GM21825 (cell line): ENCODE measurements around the gene TMEM234.
A peak's percentile ranks its signal among the peaks of the same experiment; 100 is the strongest.
"Not testable (repeated sequence)": the region's sequence is repeated elsewhere in the genome, so short reads cannot be mapped to it uniquely, and the experiment has no call there.

Experiments
- ATAC-seq: cut with Tn5 transposase; IDR thresholded peaks from one replicate; pipeline ENCODE4 v1.9.1; 2021; ENCODE audit warnings: mild to moderate bottlenecking, moderate library complexity; ENCODE audit not compliant: unreplicated experiment

TMEM234 gene

DNA sequence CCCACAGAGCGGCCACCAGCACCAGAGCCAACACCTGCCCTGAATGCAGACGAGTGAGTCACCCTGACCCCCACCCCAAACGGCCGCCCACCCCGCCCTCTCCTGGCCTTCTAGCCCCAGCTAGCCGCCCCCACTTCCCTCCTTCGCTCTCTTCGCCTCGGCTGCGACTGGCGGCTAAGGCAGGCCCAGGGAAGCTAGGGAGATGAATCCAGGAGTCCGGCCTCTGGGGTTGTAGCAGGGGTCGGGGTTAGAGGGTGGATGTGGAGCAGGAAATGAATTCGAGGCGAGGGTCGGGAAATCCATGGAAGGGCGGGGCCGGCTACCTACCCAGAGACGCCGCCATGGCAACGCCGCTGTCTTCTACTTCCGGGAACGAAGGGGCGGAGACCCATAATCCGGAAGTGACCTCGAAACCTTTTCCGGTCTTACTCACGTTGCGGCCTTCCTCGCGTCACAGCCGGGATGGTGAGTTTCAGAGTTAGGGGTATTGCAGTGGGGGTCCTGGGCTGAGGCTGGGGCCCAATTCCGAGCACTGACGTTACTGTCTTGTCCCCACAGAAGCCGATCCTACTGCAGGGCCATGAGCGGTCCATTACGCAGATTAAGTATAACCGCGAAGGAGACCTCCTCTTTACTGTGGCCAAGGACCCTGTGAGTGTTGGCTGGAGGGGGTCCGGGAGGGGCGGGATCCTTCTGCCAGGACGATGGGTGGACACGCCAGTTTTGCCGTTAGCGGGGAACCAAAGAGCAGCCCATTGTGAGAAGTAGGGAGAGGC lies at the start of gene TMEM234, which contains the start of gene EIF3I:
Gene TMEM234 (minus strand): TSS at position 374 of the 776 bp plus-strand sequence. CDS start 31 bp downstream, at position 343.
Gene EIF3I (plus strand): TSS at position 428 of the 776 bp plus-strand sequence. CDS start 35 bp downstream, at position 463.
- ATAC-seq: peak; percentile 88

DNA sequence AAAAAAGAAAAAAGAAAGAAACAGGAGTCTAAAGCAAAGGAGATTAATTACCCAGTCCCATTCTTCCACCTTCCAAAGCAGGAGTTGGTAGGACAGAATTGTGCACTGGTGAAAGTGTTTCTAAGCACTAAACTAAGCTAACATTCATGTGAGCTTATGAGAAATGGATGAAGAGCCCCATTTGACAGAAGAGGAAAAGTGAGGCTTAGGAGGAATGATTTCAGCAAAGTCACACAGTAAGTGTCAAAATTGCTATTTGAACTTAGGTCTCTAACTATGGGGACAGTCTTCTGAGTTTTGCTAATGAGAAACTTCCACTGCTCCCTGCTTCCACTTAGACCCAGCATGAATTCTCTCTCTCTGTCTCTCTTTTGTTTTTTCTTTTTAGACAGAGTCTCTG lies 47.6 kb upstream of the TMEM234 start:
- no peak for ATAC-seq

DNA sequence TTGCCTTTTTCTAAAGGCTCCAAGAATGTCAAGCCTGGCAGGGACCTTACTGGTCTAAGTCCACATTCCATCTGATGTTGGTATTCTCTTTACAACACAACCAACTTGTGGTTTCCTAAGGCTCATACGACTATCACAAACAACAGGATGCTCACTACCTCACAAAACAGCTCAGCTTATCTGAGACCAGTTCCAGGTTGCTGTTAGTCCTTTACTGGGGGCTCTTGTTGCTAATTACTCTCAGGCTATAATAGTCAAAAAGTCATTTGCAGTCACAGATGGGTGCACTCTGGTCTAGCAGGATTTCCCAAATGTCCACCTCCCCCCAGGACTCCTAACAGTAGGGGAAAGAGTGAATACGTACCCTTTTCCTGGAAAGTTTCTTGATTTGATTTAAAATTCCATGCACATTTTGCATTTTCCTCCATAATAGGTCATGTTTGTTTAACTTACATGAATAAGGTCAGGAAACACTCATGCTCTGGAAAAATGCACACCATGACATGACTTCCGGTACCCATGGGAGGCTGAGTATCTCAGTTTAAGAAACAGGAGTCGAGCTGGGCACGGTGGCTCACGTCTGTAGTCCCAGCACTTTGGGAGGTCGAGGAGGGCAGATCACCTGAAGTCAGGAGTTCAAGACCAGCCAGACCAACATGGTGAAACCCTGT lies 44.9 kb upstream of the TMEM234 start:
- no peak for ATAC-seq

DNA sequence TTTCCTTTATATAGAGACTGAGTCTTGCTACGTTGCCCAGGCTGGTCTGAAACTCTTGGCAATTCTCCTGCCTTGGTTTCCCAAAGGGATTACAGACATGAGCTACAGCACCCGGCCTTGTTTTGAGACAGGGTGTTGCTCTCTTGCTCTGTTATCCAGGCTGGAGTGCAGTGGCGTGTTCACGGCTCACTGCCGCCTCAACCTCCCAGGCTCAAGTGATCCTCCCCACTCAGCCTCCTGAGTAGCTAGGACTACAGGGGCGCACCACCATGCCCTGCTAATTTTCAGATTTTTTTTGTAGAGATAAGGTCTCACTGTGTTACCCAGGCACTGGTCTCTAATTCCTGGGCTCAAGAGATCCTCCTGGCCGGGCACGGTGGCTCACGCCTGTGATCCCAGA lies 43.7 kb upstream of the TMEM234 start:
- ATAC-seq: no peak

DNA sequence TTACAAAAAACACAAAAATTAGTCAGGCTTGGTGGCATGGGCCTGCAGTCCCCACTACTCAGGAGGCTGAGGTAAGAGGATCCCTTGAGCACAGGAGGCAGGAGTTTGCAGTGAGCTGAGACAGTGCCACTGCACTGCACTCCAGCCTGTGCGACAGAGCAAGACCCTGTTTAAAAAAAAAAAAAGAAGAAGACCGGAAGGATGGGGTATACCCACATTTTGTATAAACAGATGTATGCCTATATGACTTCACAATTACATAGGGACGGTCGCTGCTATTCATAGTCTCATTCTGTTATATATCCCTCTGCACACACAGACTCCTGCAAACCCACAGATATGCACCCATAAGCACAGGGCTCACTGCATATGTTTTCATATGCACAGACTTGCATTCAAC lies 41.6 kb upstream of the TMEM234 start:
- ATAC-seq: no peak

DNA sequence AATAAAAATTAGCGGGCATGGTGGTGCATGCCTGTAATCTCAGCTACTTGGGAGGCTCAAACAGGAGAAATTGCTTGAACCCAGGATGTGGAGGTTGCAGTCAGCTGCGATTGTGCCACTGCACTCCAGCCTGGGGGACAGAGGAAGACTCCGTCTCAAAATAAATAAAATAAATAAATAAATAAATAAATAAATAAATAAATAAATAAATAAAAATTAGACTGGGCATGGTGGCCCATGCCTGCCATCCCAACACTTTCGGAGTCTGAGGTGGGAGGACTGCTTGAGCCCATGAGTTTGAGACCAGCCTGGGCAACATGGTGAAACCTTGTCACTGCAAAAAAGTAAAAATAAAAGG lies 41.1 kb upstream of the TMEM234 start:
- not testable (repeated sequence) for ATAC-seq

DNA sequence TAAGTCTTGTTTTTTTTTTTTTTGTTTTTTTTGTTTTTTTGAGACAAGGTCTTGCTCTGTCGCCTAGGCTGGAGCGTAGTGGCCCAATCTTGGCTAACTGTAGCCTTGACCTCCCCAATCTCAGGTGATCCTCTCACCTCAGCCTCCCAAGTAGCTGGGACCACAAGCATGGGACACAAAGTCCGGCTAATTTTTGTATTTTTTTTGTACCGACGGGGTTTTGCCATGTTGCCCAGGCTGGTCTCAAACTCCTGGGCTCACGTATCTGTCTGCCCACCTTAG lies 35.0 kb upstream of the TMEM234 start:
- ATAC-seq: no peak

DNA sequence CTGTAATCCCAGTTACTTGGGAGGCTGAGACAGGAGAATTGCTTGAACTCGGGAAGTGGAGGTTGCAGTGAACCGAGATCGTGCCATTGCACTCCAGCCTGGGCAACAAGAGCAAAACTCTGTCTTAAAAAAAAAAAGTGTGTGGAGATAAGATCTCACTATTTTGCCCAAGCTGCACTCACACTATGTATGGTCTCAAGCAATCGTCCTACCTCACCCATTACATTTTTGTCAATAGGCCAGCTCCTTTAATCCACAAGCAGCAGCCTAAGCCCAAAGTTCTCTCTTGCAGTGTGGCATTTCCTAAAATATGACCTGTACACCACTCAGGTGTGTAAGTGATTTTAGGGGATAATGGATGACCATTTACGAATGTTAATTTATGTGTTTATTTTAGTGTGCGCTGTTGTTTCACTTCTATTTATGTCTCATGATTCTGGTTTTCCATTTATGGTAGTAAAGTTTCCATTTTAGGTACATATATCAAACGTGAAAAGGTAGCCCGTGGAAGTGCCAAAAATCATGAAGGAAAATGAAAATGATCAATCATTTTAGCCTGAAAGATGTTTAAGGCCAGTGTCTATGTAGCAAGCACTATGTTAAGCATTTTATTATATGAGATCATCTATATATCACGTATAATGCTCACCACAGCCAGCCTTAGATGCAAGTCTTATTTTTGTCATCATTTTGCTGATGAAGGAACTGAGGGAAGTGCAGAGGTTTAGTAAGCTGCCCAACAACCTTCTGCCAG lies 34.5 kb upstream of the TMEM234 start:
- ATAC-seq: no peak

DNA sequence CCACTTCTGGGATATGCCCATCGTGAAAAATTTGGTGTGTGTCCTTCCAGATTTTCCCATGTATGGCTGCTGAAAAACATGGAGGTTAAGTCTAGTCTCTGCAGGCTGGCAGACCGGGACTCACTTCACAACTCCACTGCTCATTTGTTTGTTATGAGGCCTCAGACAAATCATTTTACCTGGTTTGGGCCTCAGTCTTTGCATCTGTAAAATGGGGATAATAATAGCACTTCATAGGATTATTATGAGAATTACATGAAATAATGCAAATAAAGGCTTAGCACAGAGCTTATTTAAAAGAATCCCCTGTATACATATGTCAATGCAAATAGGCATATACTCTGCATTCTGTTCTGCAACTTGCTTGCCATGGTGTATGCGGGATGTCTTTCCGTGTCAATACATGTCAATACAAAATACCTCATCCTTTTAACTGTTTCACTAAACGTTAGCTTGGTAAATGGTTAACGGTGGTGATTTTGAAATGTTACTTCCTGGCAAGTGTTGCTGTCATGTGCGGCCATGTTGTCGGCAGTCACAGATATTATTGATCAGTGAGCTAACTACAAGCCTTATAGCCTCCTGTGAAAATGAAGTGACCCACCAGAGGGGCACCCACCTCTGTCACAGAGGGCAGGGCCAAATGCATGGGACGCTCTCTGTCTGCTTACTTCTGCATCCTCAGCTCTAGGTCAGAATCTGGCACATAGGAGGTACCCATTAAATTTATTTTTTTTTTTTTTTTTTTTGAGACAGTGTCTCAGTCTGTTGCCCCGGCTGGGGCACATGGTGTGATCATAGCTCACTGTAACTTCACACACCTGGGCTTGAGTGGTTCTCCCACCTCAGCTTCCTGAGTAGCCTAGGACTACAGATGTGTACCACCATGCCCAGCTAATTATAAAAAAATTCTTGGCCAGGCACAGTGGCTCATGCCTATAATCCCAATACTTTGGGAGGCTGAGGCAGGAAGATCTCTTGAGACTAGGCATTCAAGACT lies 33.2 kb upstream of the TMEM234 start:
- ATAC-seq: no peak

DNA sequence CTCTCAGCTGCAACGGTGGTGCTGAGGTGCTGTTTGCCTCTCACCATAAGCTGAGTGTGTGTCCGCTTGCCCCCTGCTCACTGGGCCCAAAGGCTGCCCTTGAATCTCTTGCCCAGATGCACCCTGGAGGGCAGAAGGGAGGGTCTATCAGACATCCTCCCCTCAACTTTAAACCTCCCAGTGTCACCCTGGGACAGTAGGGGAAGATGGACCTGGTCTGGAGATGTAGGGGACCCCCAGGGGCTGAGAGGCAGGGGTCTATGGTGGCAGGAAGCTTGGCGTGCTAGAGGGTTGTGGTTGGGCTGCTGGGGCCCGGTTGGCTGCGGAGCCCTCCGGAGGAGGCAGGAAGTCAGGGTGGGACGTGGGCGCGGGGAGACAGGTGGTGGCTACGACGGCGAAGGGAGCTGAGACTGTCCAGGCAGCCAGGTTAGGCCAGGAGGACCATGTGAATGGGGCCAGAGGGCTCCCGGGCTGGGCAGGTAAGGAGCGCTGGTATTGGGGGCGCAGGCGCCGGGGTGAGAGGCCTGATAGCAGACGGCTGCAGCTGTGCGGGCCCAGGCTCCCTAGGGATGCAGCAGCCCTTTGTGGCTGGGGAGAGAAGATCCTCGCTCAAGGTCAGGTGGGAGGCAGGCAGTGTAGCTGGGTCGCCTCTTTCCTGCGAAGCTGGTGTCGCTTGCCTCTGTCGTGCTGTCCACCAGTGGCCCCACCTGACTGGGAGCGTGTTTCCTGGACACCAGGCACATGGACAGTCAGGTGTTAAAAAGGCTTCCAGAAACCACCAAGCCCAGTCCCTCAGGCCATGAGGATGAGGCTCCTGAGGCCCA lies 29.0 kb upstream of the TMEM234 start, which contains the start of gene LCK:
Gene LCK (plus strand): TSS at position 373 of the 824 bp plus-strand sequence. CDS start 23,065 bp downstream, outside the sequence.
- ATAC-seq: no peak

DNA sequence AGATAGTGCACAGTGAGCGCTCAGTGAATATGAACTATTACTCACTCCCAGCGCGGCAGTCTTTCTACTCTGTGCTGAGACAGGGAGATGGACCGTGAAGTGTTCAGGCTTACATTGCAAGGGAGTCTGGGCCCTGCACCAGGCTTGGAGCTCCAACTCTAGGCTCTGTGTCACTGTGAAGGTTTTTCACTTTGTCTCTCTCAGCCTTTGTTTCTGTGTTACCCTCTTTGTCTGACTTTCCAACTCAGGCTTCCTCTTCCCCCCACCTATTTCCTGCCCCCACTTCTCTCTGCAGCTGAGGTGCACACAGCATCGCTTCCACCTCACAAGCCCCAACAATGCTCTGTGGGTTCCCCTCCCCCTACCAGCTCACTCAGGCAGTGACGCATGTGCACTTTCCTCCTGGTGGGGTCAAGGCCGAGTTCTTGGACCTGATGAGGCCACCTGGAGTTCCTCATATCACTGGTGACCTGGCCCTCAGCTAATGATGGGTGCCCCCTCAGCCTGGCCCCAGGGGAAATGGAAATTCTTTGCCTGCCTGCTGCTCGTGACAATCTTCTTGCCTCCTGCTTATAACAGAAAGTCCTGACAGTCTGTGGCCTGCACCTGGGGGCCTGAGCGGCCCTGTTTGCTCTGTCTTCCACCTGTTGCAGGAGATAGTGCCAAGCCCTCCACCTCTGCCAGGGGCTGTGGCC lies 27.8 kb upstream of the TMEM234 start:
- peak; percentile 44 for ATAC-seq

DNA sequence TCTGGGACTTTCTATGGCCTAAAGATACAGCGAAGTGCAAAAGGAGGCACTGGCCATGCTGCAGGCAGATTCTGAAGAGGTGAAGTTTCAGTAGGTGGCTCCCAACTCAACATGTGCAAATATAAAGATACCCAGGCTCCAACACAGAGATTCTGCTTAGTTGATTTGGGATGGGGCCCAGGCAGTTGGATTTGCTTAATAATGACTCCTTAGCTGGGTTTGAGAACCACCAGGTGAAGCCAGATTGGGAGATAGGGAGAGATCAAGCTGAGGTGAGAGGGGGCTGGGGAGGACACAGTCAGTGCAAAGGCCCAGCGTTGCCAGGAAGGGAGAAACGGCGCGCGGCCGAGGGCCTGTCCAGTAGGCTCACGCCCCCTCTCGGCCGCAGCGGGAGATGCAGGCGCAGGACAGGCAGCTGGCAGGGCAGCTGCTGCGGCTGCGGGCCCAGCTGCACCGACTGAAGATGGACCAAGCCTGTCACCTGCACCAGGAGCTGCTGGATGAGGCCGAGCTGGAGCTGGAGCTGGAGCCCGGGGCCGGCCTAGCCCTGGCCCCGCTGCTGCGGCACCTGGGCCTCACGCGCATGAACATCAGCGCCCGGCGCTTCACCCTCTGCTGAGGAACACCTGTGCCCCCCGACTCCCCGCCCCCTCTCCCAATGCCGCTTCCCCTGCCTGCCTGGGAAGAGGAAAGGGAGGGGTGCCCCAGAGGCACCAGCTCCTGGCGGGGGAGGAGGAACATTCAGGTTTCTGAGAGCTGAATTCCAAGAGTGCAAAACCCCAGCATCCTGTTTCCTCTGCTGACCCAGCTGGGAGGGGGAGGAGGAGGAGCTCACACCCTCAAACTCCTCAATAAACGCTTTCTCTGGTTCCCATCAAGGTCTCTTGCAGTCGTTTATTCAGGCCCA lies 26.1 kb upstream of the TMEM234 start:
- peak; percentile 27 for ATAC-seq

DNA sequence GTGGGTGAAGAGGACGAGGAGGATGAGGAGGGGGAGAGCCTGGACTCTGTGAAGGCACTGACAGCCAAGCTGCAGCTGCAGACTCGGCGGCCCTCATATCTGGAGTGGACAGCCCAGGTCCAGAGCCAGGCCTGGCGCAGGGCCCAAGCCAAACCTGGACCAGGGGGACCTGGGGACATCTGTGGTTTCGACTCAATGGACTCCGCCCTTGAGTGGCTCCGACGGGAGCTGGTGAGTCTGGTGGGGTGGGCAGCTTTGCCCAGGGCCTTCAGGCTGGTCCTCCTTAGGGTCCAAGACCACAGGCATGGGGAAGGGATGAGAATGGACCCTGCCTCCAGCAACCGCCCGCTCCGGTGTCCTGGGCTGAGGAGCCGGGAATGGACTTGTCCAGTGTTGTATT lies 25.3 kb upstream of the TMEM234 start:
- ATAC-seq: no peak

DNA sequence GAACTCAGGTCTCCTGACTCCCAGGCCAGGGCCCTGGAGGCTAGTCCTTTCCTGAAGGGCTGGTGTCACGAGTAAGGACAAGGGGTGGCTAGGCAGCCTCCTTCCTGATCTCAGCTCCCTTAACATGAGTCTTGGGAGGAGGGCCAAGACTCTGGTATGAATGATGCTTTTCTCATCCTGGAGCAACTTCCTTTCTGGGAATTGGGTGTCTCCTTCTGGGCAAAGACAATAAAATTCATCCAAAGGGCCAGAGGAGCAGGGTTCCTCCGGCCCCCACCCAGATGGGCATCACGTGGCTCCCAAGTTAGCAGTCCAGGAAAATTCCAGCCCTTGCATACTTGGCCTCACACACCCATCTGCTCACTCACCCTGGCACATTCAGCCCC lies 24.7 kb upstream of the TMEM234 start, which contains the start of gene FAM167B:
Gene FAM167B (plus strand): TSS at position 335 of the 386 bp plus-strand sequence. CDS start 200 bp downstream, outside the sequence.
- no peak for ATAC-seq

DNA sequence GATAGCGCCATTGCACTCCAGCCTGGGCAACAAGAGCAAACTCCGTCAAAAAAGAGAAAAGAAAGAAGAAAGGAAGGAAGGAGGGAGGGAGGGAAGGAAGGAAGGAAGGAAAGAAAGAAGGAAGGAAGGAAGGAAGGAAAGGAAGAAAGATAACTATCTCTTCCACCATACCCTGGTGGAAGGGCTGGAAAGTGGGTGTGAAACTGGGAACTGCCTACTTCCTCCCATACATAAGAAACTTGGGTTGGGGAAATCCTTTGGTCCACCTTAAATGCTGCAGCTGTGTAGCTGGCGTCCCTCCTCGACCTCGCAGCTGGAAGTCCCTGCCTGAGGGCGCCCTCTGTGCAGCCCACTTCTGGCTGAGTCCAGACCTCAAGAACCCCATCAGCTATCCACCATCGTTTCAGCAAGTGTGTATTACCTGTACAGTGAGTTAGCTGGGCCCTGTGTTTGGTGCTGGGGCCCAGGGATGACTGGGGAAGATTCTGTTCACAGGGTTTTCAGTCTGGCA lies 20.2 kb upstream of the TMEM234 start:
- no peak for ATAC-seq

DNA sequence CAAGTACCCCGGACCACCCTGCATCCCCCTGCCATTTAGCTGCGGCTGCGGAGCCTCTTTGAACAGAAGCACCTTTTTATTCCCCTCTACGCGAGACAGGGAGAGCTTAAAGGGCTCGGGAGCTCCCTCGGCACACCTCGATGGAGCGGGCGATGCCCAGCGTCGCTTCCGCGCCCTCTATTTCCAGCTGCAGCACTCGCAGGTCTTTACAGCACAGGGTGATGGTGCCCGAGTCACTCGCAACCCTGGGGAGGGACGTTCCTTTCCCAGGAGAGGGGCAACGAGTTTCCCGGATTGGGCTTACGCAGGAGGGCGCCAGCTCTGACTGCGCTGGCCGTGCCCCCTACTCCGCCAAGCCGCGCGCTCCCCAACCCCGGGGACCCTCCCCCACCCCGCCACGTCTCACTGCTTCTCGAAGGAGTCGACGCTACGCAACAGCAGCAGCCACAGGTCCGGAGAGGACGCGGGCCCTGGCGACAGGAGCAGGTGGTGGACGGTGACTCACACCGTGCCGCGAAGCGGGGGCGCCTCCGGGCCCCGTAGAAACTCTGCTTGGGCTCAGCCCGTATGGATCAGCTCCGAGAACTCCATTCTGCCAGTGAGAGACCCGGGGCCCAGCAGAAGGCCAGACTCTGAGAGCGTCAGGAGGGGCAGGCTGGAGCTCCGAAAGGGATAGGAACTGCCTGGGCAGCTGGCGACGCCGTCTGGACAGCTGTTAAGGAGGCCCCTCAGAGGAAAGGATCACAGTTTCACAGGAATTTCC lies 19.0 kb upstream of the TMEM234 start:
- ATAC-seq: no peak
